ENCODE data around the gene DCAF5.
A peak's percentile ranks its signal among the peaks of the same experiment; 100 is the strongest.
"Not testable (repeated sequence)": the region's sequence is repeated elsewhere in the genome, so short reads cannot be mapped to it uniquely, and the experiment has no call there.

Gene DCAF5

GRCh38 chr14:69068744-69069421 is 84.0 kb downstream of the DCAF5 start:
- no peak for DNase-seq

GRCh38 chr14:69066396-69067171 is 86.3 kb downstream of the DCAF5 start:
- DNase-seq: no peak

DNA sequence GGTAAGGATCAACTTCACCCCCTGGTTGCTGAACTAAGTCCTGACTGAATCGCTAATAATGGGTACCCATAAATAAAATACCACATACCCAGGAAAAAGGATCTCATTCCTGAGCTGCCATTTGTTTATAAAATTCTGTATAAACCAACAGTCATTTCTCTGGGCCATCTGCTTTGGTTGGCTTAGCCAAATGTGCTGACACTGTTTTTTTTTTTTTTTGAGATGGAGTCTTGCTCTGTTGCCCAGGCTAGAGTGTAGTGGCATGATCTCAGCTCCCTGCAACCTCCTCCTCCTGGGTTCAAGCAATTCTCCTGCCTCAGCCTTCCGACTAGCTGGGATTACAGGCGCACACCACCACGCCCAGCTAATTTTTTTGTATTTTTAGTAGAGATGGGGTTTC is 87.0 kb downstream of the DCAF5 start:
- DNase-seq: not testable (repeated sequence)

- no peak for DNase-seq
These were observed 88.3 kb downstream of the DCAF5 start for GRCh38 chr14:69064596-69064995.

- peak; percentile 5 for DNase-seq
These were observed 93.0 kb downstream of the DCAF5 start for GRCh38 chr14:69059658-69060623.

DNA sequence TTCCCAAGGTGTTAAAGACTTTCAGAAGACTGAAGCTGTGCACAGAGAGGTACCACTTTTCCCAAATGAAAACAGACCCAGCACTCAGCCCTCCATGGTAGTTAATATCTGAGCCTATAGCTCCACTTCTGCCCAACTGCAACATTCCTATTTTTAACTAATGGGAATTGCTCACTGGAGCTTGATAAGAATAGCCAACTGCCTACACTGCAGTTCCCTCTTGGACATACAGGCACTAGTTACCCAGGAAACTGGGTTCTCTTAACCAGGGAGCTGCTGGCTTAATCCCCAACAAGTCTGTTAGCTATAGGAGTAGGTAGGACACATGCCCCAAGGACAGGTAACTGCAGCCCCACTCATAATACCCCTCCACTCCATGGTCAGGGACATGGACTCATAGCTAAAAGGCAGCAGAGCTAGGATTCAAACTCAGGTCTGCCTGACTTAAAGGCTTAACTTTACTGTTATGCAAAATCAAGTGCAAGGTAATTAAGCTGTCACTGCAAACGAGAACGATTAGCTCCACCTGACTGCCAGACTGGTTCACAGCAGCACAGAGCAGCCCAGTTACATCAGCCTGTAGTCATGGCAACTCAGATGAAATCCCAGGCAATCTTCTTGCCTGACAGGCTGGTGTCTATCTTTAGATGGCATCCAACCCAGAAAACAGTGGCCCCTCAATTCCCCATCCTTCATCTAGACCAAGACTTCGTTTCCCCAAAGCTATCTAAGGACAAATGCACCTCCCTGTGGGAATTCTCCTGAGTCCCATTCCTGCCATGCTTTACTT is 96.7 kb downstream of the DCAF5 start:
- no peak for DNase-seq

DNA sequence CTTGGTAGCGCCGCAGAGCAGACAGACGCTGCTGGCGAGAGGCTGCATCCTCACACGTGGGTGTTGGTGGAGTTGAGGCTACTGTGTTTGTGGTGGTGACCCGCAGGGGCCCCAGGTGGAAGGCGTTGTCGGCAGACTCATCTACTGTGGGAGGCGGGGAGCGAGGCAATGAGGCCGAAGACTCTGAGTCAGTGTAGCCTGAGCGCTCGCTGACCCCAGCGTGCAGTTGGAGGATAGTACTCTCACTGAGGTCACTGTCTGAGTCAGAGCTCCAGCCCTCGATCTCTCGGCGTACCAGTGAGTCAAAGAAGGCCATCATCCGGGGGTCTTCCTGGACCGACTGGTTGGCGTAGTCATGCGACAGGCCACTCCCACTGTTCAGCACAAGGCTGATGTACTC is 97.8 kb downstream of the DCAF5 start:
- no peak for DNase-seq

DNA sequence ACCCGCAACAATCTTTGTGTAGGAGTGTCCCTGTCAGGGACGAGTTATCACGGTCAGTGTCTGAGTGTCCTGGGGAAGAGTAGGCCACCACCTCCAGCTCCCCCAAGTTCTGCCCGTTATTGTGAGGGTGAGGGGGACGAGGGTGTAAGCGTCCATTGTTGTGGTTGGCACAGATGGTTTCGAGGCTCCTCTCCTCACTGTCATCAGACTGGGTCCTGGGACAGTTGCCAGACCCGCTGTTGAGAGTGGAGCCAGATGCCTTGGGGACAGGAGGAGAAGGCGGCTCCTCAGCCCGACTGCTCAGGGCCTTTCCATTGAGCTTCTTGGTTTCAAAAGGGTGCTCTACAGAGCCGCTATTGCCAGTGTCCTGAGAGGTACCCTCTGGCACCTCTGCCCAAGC is 98.9 kb downstream of the DCAF5 start:
- no peak for DNase-seq

DNA sequence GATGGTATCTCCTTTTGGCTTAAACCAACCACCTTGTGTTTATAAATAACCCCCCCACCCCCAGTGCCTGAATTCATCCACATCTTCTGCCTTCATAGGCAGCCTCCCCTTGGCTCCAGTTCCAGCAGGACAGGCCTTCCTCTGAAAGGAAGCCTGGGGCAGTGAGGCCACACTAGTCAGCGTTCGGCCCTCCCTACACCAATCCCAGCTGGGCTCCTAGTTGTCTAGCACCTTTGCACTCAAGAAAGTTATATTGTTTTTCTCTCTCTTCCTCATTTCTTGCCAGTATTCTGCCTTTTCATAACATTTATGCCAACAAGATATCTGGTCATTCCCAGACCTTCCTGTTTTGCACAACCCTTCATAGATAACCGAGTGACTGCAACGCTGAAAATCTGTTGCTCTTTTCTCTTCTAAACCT is 100.7 kb downstream of the DCAF5 start:
- DNase-seq: no peak

DNA sequence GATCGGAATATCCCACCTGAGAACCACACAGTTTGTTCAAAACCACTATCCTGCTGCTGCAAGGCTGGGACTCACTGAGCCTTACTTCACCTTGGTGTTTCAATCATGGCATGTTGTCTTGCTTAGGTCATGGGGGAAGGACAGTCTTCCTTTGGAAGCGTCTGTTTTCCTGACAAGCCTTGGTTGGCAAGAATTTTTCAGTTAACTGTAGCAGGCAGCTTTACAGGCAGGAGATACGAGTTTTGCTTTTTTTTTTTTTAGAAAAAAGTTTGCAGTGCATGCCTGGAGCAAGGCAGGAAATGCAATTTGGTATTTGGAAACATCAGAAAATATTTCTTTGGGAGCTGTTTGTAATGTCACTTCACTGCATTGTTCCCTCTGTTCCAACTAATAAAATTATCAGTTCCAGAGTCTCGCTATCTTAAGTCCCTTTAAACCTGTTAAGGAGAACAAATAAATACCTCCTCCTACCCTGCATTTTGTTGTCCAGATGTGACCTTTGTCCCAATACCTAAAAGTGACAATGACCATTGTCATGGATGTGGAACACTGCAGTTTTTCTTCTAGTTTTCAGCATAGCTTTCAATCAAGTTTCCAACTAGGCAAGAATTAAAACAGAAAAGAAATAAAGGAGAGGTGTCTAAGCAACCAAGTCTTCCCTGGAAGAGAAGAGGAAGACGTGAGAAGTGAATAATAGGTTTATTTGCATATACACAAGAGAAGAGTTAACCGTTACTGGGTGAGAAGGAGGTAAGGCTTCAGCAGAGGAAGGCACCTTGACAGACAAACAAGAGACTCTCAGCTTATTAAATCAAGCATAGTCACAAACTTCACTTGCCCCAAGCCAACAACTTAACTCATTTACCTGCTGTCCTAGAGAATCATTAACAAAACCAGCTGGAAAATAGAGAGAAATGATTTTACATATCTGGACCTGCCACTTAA is 102.4 kb downstream of the DCAF5 start:
- DNase-seq: no peak

DNA sequence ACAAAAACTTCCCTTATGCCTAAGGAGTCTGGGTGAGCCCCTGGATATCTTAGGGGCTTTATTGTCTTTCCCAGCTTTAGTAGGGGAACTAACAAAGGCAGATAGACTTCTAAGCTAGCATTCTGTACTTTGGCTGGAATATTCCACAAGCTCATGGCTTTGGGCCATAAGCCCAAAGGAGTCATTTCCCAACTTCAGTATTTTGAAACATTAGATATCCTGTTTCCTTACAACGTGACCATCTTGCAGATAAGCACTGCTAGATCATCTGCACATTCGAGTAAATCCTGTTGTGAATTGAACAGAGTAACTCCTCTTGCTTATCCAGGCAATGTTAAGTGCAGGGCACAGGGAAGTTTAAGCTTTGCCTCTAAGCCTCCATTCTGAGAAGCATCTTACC is 103.2 kb downstream of the DCAF5 start:
- no peak for DNase-seq

- DNase-seq: peak; percentile 33
These were observed 104.5 kb downstream of the DCAF5 start for GRCh38 chr14:69048456-69048855.

DNA sequence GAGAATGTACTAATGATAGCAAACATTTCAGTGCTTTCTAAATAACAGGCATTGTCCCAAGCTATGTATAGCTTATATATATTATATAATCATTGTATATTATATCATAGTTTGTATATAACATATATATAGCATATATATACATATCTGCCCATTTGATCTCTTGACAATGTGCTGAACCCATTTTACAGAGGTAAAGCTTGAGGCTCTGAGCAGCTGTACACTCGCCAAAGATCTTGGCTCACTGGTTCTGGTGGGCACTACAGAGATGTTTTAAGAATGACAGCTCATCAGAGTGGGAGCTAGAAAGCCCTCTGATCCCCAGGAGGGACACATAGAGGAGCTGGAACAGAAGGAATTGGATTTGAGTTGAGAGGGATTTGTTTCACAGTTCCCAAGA is 105.7 kb downstream of the DCAF5 start:
- no peak for DNase-seq

DNA sequence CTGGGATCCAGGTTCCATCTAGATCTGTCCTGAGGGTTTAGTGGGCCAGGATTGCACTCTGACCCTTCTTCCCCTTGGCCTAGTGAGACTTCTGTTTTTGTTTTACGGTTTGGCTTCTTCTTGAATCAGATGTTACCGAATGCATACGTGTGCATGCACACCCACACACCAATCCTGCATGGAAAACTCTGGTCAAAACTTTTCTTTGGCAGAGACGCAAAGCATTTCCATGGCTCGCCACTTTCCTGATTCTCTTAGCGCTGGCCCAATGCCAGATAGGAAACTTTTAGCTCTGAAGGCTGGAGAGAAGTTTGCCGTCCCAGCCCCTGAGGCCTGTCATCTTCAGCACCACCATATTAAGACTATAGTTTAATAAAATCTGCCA is 106.5 kb downstream of the DCAF5 start:
- DNase-seq: no peak

GRCh38 chr14:69045857-69046475 is 107.0 kb downstream of the DCAF5 start:
- no peak for DNase-seq

DNA sequence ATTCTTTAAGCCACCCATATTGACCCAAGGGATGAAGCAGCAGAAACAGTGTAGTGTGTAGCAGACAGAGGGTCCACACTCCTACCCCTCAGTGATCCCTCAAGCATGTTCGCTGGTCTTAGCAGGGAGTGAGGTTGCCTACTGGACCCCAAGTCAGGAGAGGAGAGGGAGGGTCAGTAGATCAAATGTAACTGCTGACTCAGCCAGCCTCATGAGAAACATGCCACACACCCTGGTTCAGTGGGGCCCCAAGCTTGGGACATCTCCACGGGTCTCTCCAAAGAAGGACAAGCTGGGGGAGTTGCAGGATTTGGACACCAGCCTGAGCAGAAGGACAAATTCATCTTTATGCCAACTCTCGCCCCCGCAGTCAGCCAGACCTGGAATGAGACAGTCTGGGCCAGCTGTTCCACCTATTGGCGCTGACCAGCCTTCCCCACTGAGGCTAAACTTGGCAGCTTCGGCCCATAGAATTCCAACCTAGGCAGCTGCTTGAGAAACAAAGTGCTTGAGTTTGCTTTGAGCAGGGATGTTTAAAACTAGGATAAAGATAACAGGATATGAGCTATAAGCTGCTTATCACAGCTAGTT is 107.9 kb downstream of the DCAF5 start:
- DNase-seq: no peak

DNA sequence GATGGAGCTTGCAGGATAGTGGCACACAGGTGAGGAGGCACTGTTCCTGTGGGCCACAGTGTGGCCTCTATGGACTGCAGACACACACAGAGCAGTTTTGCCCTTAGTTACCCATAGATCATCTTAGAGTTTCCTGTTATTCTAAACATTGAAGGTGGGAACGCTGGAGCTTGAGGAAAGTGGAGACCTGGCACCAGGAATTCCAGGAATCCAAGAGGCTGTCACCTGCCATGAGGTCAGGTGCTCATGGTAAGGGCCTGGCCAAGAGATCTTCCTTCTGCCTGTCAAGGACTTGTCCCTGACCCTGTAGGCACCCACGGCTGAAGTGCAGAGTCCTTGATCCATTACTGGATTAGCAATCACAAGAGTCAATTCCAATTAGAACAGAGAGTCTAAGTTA is 108.6 kb downstream of the DCAF5 start:
- DNase-seq: no peak

DNA sequence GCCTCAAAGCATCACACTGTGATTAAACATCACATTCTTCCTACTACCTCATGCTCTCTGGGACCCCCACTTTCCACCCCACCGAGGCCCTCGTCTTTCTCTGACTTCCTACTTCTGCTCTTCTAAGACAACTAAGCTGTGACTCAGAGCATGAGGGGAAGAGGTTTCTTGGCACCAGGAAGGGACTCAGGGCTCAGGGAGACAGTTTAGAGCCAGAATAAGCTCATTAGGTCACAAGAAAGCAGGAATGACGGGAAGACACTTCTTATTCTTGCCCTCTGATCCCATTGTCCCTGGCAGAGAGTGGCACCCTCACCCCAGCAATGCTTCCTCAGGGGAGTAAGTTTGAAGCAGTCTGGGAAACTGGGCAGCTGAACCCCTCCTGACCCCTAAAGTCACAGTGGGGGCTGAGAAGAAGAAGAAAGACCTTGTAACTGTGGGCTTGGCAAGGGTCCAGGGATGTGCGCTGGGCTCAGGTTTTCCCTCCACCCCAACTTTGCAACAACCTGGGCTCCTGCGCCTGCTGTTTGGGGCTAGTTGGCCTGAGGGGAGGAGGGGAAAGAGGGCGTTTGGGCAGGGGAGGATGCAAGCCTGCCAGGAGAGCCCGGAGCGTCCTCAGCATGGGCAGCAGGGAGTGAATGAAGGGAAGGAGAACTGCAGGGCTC is 109.2 kb downstream of the DCAF5 start:
- no peak for DNase-seq

- no peak for DNase-seq
These were observed 110.0 kb downstream of the DCAF5 start for GRCh38 chr14:69042787-69043444.
